K562 (cell line): ENCODE measurements around the gene PARD3B. TPM values are rescaled to one million over a fixed set of nuclear protein-coding genes. Genes with fewer than 3 reads are reported as not detected.

Experiments
- ATAC-seq: fragments of 200-7000 bp; cut with Tn5 transposase; 3 replicates; pipeline ENCODE4 v1.9.1; 2020; ENCODE audit warnings: moderate library complexity
- BruUV-seq: library from RNA; stranded (reverse); fragments of 400-500 nt; replicated peaks from 2 replicates; lab custom pipeline; 2021; lab: Mats Ljungman, UMichigan
- CTCF ChIA-PET: fragments of 300-600 bp; formaldehyde crosslinking; extraction: SDS; loops from one replicate; lab custom pipeline; 2021; ENCODE audit warnings: low intra/inter-chr PET ratio; lab: Yijun Ruan, JAX
- POLR2A ChIA-PET: fragments of 300-600, 350-650 bp; sonication (Branson Sonifier 250); formaldehyde crosslinking; extraction: SDS; loops from one replicate; lab custom pipeline; 2021; ENCODE audit warnings: antibody characterized with exemption, inconsistent platforms; lab: Yijun Ruan, JAX
- DNase-seq, 4 experiments: peaks; one replicate each; pipeline versions ENCODE4 v3.0.0 to v3.0.0-alpha.2; 2011 to 2018; ENCODE audit warnings: low spot score in 3 of 4, mixed read lengths in 3 of 4; ENCODE audit errors: extremely low read depth in 1 of 4
- FAIRE-seq: peaks from 2 replicates; lab custom pipeline; 2011; peaks lifted over from hg19 to GRCh38; lab: Jason Lieb, UNC
- H2AFZ ChIP-seq: 2 replicates; pipeline ENCODE4 v1.6.0; 2011; ENCODE audit warnings: low read depth, low read length, control low read depth, inconsistent platforms
- H3K27ac ChIP-seq: fragments of 200-600 bp; 3 replicates; pipeline ENCODE4 v1.8.0; 2011; ENCODE audit warnings: low read depth, mild to moderate bottlenecking, control low read depth, inconsistent platforms, low read length, moderate library complexity, mixed read lengths; ENCODE audit errors: extremely low read depth
- H3K27me3 ChIP-seq, 2 experiments: fragments of 300-600 bp in 1 of 2; 2 replicates in 1 of 2; 3 replicates in 1 of 2; pipeline versions ENCODE4 v1.6.0 to v1.8.0; 2011; ENCODE audit warnings: inconsistent platforms in 2 of 2, low read length in 2 of 2, mild to moderate bottlenecking in 1 of 2, mixed read lengths in 1 of 2, moderate library complexity in 1 of 2; ENCODE audit not compliant: control insufficient read depth in 2 of 2, insufficient read depth in 2 of 2
- H3K36me3 ChIP-seq: fragments of 300-600 bp; 3 replicates; pipeline ENCODE4 v1.8.0; 2011; ENCODE audit warnings: mild to moderate bottlenecking, low read length, inconsistent platforms; ENCODE audit not compliant: control insufficient read depth, insufficient read depth
- H3K4me1 ChIP-seq, 2 experiments: fragments of 200-600 bp in 1 of 2; replicated peaks in 1 of 2; 2 replicates in 1 of 2; 3 replicates in 1 of 2; pipeline versions ENCODE4 v1.5.1 to v1.8.0; 2011; ENCODE audit warnings: inconsistent platforms in 2 of 2, low read length in 2 of 2, mild to moderate bottlenecking in 1 of 2, mixed read lengths in 1 of 2, moderate library complexity in 1 of 2; ENCODE audit not compliant: control insufficient read depth in 2 of 2, insufficient read depth in 2 of 2
- H3K4me2 ChIP-seq: 2 replicates; pipeline ENCODE4 v1.6.1; 2011; ENCODE audit warnings: low read length, control low read depth, inconsistent platforms, mixed read lengths; ENCODE audit not compliant: insufficient read depth
- H3K4me3 ChIP-seq: fragments of 200-600 bp; sonication (generic), shearing (Covaris generic); 2 replicates; pipeline ENCODE4 v1.5.1; 2016; ENCODE audit warnings: control low read depth, inconsistent platforms
- H3K79me2 ChIP-seq: fragments of 200-600 bp; 3 replicates; pipeline ENCODE4 v1.8.0; 2011; ENCODE audit warnings: low read length, inconsistent platforms; ENCODE audit not compliant: control insufficient read depth, insufficient read depth
- H3K9ac ChIP-seq, 2 experiments: 2 replicates each; pipeline versions ENCODE4 v1.6.0 to v1.6.1; 2011; ENCODE audit warnings: low read depth in 2 of 2, low read length in 2 of 2, control low read depth in 1 of 2, inconsistent platforms in 1 of 2, mild to moderate bottlenecking in 1 of 2, mixed read lengths in 1 of 2; ENCODE audit not compliant: insufficient read depth in 1 of 2
- H3K9me1 ChIP-seq: one replicate; pipeline ENCODE4 v1.6.0; 2011; ENCODE audit warnings: inconsistent platforms, mild to moderate bottlenecking, low read length, moderate library complexity; ENCODE audit not compliant: control insufficient read depth, insufficient read depth
- H3K9me3 ChIP-seq: replicated peaks from 2 replicates; pipeline ENCODE4 v1.5.1; 2011; ENCODE audit warnings: low read depth, low read length, inconsistent platforms; ENCODE audit not compliant: control insufficient read depth, insufficient read depth
- H4K20me1 ChIP-seq: replicated peaks from 2 replicates; pipeline ENCODE4 v1.6.1; 2011; ENCODE audit warnings: low read length, inconsistent platforms, mixed read lengths; ENCODE audit not compliant: control insufficient read depth, insufficient read depth
- CBX1 ChIP-seq: sonication (generic); IDR thresholded peaks from 2 replicates; pipeline ENCODE4 v1.6.1; 2016; ENCODE audit warnings: antibody characterized with exemption, low read depth, mild to moderate bottlenecking
- EHMT2 ChIP-seq: fragments of 450-650 bp; IDR thresholded peaks from 2 replicates; pipeline ENCODE4 v1.6.1; 2018; ENCODE audit warnings: antibody characterized with exemption
- HBP1 ChIP-seq: fragments of 450-650 bp; formaldehyde crosslinking; IDR thresholded peaks from 2 replicates; pipeline ENCODE4 v1.4.0; 2022; ENCODE audit warnings: missing genetic modification characterization
- KLF10 ChIP-seq: fragments of 250-450 bp; sonication (Bioruptor Pico); IDR thresholded peaks from 2 replicates; pipeline ENCODE4 v1.6.1; 2021; ENCODE audit warnings: matching md5 sums
- NRF1 ChIP-seq, 2 experiments: fragments of 450-650 bp; IDR thresholded peaks in 1 of 2; conservative IDR thresholded peaks in 1 of 2; 2 replicates each; pipeline ENCODE4 v1.6.1; 2014; ENCODE audit warnings: mild to moderate bottlenecking in 2 of 2
- PYGO2 ChIP-seq: fragments of 450-650 bp; IDR thresholded peaks from 2 replicates; pipeline ENCODE4 v1.6.1; 2016; ENCODE audit warnings: mild to moderate bottlenecking, missing genetic modification characterization, moderate library complexity, missing compliant biosample characterization
- SPI1 ChIP-seq: IDR thresholded peaks from 2 replicates; pipeline ENCODE4 v1.6.1; 2011; ENCODE audit warnings: low read depth, low read length, control low read depth, borderline replicate concordance
- THAP12 ChIP-seq: fragments of 250-450 bp; sonication (Bioruptor Pico); IDR thresholded peaks from 2 replicates; pipeline ENCODE4 v1.9.0; 2021; ENCODE audit warnings: mild to moderate bottlenecking, inconsistent platforms
- VEZF1 ChIP-seq: fragments of 200-800 bp; sonication (Bioruptor generic); IDR thresholded peaks from 2 replicates; pipeline ENCODE4 v1.6.1; 2017; ENCODE audit warnings: missing genetic modification characterization, missing compliant biosample characterization
- ZBTB12 ChIP-seq: fragments of 250-450 bp; sonication (Bioruptor Pico); IDR thresholded peaks from 2 replicates; pipeline ENCODE4 v1.4.0; 2020
- ZMIZ1 ChIP-seq, 2 experiments: fragments of 150-350 bp in 1 of 2; IDR thresholded peaks; 2 replicates each; pipeline ENCODE4 v1.6.1; 2012 to 2016; ENCODE audit warnings: low read depth in 2 of 2, low read length in 2 of 2, mild to moderate bottlenecking in 1 of 2, moderate library complexity in 1 of 2
- WGBS: fragments of 100-300 bp; shearing (Covaris generic); methylation state at CpG from one replicate; pipeline ENCODE4 v1.1.6; 2016; ENCODE audit warnings: low coverage, mixed read lengths; ENCODE audit not compliant: insufficient coverage; ENCODE audit errors: missing lambda C conversion rate; 5-methylcytosine and 5-hydroxymethylcytosine counted together
- in situ Hi-C: fragments of 300-500 bp; cut with MboI; formaldehyde crosslinking; loops from 4 replicates; pipeline ENCODE4 v1.15.0; 2018; ENCODE audit warnings: inconsistent platforms, mixed read lengths
- intact Hi-C: fragments of 100-400 bp; cut with micrococcal nuclease; formaldehyde crosslinking; loops from 2 replicates; pipeline ENCODE4 v1.14.2; 2022
- polyA plus RNA-seq, 8 experiments: library from polyadenylated mRNA; depleted of rRNA in 4 of 8; stranded (reverse) in 5 of 8; unstranded in 3 of 8; fragments of >200 nt; fragmentation: Nextera tagmentation in 2 of 8; fragmentation: Illumina TruSeq in 1 of 8; extraction: Ambion mirVana in 2 of 8; extraction: Trizol in 1 of 8; gene quantifications; 2 replicates each; pipeline versions ENCODE4 v1.2.1 to v1.2.3, GENCODE V29; 2011 to 2014; ENCODE audit warnings: inconsistent platforms in 1 of 8, missing spikeins in 1 of 8
- total RNA-seq, 7 experiments: library from RNA; depleted of rRNA in 6 of 7; stranded (reverse); fragments of >200 nt in 6 of 7; fragmentation: Illumina TruSeq in 2 of 7; extraction: Trizol in 2 of 7; gene quantifications; 2 replicates each; pipeline versions ENCODE4 v1.2.1 to v1.2.3, GENCODE V29; 2011 to 2021; ENCODE audit warnings: low replicate concordance in 1 of 7

The PARD3B gene
- total and polyA plus RNA-seq, 9 of the 15 experiments (the other 6 are each of a cell fraction or from before 2014, with no cell fraction given) = 0.15 to 3.0 (median 1.1) TPM

GRCh38 chr2:204686406-204686805 lies 141.1 kb downstream of the PARD3B start (continued):
- TF ChIP-seq HBP1 (no peak), SPI1 (no peak), PYGO2 (tag) (no peak)

- Histone ChIP-seq H3K36me3 (no peaks in the 10 kb centered on the region), H4K20me1 (no peaks in the 10 kb centered on the region), H3K9me3 (no peaks in the 10 kb centered on the region), H3K4me3 (no peak overlapping the region), H2AFZ (no peak overlapping the region), H3K27me3 (no peaks in the 10 kb centered on the region), H3K4me1 (no peaks in the 10 kb centered on the region), H3K9me1 (no peaks in the 10 kb centered on the region), H3K27ac (no peak overlapping the region), H3K4me2 (no peak overlapping the region), H3K79me2 (no peaks in the 10 kb centered on the region), H3K9ac (no peak overlapping the region)
- CTCF ChIA-PET = no interaction called here
- FAIRE-seq (no peak), DNase-seq (no peak), ATAC-seq (no peak)
- intact Hi-C loops = no loop called here
- POLR2A ChIA-PET = no interaction called here
- in situ Hi-C loops = no loop called here
- BruUV-seq = no TSS peak
- WGBS = 44% methylated on average over 2 of the region's 2 CpGs
- TF ChIP-seq ZMIZ1 (IDR thresholded peaks at IDR 0.05; ENCODE audit: low read depth in 2 of 2, low read length in 2 of 2) (no peak), KLF10 (CRISPR knock-in tag) (no peak), THAP12 (CRISPR knock-in tag) (no peak), VEZF1 (CRISPR knock-in tag) (no peak), ZBTB12 (no peak), CBX1 (no peak), EHMT2 (no peak), NRF1 (conservative IDR thresholded peaks at IDR 0.05 in 1 of 2, IDR thresholded peaks at IDR 0.05 in 1 of 2) (no peak)
Measured at GRCh38 chr2:204687776-204688175, 142.5 kb downstream of the PARD3B start.
